Cardiac septum (tissue), 1 donor: ENCODE data around the gene GAS7. TPM values are rescaled to one million over a fixed set of nuclear protein-coding genes. Genes with fewer than 3 reads are reported as not detected.

Experiments used
- DNase-seq: peaks from one replicate; pipeline ENCODE4 v3.0.0-alpha.2; 2020; ENCODE audit warnings: low spot score
- intact Hi-C: fragments of 100-400 bp; cut with DNase I; formaldehyde crosslinking; loops from one replicate; pipeline ENCODE4 v1.14.0; 2022
- total RNA-seq: library from RNA; stranded (reverse); fragmentation: NEBNext Ultra II Directional; extraction: Animal tissue kit (Norgen Biotek cat#: 25700); gene quantifications from one replicate; pipeline ENCODE4 v1.2.1, GENCODE V29; 2021
- donor health status: DM: no; HTN: no; CAD: no.

The GAS7 gene
- total RNA-seq, 1 donor from 2014 or later: 75.9 TPM

DNA sequence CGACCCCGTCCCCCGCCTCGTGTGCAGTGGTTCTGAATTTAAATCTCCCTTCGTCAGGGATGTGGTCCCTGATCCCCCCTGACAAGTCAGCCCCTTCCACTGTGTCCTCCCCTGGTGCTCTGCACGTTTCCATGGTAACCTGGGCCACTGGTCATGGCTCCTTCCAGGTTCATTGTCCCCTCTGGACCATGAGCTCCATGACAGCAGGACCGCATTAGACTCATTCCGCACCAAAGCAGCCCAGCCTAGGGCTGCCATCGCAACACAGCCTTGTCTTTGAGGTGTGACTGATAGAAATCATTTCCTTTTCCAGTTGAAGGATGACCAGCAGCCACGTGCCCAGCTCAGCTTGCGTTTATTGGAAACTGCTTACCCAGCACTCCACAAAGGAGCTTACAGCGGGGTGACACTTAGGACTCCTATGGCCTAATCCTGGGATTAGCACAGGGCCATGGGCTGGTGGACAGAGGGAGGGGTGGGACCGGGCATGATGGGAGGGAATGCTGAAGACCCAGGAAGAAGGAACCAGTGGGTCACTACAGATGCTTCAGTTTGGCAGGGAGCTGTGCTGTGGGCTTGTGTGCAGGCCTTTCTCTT, 300.9 kb downstream of the GAS7 start:
- intact Hi-C loops: no loop called here
- DNase-seq: no peak

DNA sequence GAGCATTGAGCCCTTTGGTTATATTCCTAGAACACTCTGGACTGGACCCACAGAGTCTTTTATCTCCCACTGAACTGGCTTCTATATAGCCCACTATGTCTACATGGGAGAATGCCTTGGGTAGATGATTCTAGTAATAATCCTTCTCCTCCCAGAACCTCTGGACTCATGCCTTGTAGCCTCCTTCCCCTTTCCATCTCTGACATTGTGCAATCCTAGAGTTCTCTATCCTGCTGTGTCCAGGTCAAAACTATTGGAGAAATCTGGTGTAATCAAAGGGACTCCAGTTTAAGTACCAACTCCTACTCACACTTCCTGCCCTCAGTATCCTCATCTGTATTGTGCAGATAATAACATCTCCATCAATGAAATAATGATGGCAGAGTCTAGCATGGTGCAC, 302.5 kb downstream of the GAS7 start:
- no peak for DNase-seq
- intact Hi-C loops: no loop called here

DNA sequence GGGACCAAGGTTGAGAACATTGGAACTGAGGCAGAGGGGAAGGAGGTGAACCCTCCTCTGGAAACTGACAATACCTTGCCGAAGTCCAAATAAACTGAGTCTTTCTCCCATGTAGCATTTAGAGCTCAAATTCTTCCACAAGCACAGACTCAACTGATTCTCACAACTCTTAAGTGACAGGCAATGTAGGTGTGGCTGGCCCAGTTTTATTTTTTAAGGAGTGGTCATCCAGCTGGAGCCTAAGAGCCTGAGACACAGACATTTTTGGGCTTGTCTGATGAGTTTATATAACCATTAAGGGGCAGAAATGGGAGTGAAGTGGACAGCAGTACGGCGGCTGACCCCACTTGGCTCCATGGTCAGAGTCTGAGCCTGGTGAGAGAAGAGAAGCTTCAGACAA, 304.2 kb downstream of the GAS7 start:
- intact Hi-C loops: no loop called here

DNA sequence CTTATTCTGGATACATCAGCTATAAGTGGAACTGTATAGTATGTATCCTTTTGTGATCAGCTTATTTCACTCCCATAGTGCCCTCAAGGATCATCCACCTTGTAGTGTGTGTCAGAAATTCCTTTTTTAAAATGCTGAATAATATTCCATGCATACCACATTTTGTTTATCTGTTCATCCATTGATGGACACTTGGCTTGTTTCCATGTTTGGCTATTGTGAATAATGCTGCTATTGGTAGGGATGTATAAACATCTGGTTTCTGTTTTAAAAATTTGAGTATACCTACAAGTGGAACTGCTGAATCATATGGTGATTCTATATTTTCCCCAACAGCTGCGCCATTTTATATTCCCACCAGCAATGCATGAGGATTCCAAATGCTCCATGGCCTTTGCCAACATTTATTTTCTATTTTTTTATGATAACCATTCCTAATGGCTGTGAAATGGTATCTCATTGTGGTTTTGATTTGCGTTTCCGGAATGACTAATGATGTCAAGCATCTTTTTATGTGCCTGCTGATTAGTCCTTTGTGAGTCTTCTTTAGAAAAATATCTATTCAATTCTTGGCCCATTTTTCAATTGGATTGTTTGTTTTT, 304.9 kb downstream of the GAS7 start:
- intact Hi-C loops: no loop called here

More for the DNA sequence above, 304.2 kb downstream of the GAS7 start:
- no peak for DNase-seq

DNA sequence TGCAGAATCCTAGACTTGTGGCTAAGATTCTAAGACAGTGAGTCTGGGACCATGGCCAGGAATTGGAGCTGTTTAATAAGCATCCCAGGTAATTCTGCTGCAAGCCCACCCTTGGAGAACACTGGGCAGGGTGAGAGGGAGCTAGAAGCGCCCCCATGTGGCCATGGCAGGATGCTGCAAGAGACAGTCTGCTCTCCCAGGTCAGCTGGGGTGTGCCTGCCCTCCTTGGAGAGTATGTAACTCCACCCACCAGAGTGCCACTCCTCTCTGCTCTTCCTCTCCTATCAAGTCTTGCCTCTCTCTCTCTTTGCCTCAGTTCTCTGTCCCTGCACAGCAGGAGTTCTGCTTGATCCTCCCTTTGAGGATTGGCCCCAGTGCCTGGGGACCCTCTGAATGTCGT, 308.3 kb downstream of the GAS7 start:
- no peak for DNase-seq
- intact Hi-C loops: no loop called here

More for the DNA sequence above, 304.9 kb downstream of the GAS7 start:
- no peak for DNase-seq

DNA sequence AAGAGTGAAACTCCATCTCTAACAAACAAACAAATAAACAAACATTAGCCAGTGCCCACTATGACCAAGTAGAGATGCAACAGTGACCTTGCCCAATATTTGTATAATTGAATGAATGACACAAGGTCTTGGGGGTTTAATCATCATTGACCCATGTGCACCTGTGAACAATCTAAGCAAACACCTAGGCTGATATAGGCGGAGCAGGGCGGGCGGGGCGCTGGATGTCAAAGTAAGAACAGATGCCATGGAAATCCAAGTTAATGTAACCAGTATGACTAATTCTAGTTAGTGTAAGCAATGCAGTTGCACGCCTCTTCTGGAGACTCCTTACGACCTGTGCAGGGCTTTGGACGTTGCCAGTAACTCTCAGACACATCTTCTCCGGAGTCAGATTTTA, 310.9 kb downstream of the GAS7 start:
- no peak for DNase-seq
- intact Hi-C loops: loop anchor here (5.0 kb wide), 1 partner anchor 160 kb away; no protein-coding TSS in a partner anchor

DNA sequence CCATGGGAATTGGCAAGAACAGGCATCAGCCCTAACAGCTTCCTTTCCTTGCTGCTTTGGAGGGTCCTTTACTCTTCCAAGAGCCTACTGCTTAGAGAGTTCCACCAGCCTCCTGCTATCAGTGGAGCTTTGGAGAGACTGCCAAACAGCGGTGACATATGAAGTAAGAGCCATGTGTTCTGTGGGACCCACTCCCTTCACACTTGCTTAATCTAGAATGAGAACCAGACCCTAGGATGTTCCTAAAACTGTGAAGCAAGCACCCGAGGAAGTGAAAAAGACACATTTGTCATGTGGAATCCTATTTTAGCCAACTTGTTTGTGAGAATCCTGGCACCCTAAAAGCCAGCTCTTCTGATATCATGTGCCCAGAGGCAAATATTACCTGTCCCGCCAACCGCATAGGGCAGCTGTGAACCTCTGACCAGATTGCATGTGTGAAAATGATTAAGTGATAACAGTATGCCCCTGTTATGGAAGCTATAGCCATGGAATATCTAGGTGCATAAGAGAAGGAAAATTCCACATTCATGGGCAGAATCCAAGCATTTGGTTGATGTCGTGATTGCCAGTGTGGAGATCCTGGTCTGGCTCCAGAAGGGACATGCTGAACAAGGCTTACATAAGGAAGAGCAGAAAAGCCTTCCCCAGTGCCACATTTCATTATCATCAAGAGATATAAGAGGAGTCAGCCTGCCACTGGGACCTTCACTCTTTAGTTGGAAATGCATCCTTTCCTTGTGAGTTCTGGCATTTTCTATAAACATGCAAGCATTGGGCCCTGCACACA, 312.1 kb downstream of the GAS7 start:
- intact Hi-C loops: loop anchor here (5.0 kb wide), 1 partner anchor 159 kb away; no protein-coding TSS in a partner anchor
- DNase-seq: no peak

DNA sequence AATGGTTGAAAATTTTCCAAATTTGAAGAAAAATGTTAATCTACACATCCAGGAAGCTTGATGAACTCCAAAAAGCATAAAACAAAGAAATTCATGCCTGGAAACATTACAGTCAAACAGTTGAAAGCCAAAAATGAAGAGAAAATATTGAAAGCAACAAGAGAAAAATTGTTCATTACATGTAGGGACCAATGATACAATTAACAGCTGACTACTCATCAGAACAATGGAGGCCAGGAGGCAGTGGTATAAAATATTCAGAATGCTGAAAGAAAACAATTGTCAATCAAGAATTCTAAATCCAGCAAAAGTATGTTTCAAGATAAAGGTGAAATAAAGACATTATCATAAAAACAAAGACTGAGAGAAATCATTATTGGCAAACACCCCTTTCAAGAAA, 315.0 kb downstream of the GAS7 start:
- DNase-seq: no peak
- intact Hi-C loops: no loop called here

DNA sequence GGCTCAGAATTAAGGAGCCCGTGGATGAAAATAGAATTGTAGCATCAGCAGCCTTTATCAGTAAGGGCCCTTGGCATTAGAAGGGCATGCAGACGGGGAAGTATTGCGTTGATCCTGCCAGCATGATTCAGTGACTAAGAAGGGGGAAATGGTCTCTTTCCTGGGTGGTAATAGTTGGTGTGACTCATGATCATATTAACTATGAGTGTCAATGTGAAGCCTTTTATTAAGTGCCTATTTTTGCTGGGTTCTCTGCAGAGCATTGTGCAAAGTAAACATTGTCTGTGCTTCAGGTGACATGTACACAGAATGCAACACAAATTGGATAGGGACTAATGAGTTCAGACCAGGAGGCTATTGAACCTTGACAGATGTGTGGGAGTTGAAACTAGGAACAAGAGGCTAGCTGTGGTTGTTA, 317.8 kb downstream of the GAS7 start:
- intact Hi-C loops: no loop called here
- DNase-seq: no peak

DNA sequence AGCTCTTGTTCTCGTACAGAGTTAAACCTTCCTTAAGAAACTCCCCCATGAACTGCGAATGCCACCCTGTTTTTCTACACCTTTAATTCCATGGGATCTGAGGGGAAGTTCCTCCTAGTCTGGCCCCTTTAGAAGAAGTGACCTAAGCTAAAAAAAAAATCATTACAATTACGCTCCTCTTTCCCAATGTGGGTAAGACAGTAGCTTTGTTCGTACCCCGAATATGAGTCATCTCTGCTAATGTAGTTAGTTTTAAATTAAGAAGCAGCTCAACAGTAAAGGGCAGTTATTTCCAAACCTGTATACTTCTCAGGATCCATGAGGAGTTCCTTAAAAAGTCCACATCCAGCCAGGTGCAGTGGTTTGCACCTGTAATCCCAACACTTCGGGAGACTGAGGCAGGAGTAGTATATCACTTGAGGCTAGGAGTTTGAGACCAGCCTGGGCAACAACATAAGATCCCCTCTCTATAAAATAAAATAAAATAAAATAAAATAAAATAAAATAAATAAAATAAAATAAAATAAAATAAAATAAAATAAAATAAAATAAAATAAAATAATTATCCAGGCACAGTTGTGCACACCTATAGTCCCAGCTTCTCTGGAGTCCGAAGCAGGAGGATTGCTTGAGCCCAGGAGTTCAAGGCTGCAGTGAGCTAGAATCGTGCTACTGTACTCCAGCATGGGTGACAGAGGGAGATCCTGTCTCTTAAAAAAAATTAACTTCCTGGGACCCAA, 319.4 kb downstream of the GAS7 start:
- intact Hi-C loops: no loop called here
- no peak for DNase-seq

DNA sequence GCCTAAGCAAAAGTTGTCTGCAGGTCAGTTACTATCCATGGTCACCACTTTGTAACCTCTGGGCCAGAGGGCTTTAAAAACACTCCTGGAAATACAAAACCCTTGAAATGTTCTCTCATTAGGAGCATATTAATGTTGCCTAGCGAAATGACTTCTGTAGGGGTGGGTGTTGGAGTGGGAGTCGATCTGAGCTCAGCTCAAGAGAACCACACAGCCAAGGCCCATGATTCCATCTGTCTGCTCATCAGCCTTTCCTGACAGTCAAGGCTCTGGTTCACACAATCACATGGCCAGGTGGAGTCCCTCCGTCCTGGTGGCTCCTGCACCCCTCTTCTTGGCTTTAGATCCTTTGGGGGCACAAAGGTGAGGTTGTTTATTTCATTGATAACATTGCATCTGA, 320.1 kb downstream of the GAS7 start:
- DNase-seq: no peak
- intact Hi-C loops: no loop called here

DNA sequence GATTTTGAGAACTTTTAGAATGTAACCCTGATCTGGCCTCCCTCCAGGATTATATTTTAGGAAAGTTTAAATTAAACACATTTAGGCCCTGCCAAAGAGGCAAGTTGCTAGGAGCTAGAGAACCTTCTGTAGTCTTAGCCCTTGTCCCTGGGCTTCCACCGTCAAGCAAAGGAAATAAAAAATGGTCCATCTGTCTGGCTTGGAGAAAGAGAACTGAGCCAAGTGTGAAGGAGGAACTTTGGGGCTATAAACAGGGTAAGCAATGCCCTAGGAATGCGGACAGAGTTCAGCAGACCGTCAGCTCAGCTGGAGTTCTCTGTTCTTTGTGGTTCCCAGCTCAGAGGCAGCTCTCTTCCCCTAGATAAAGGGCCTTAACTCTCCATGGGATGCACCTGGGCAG, 323.0 kb downstream of the GAS7 start:
- DNase-seq: no peak
- intact Hi-C loops: no loop called here

DNA sequence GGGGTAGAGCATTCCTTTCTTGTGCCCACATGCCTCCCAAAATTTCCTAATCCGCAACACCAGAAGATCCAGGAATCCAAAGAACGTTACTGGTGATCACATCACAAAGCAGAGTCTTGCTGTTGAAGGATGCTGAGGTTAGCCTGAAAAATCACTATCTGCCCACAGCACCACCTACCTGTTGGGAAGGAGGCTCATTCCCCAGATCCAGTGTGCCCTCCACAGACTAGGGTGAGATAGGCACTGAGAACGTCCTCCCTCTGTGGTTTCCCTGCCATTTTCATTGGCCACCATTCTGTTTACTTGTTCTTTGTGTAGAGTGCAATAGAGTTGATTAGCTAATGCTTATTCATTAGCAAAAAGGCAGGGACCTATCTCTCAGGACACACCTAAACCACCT, 323.7 kb downstream of the GAS7 start:
- intact Hi-C loops: no loop called here
- no peak for DNase-seq

DNA sequence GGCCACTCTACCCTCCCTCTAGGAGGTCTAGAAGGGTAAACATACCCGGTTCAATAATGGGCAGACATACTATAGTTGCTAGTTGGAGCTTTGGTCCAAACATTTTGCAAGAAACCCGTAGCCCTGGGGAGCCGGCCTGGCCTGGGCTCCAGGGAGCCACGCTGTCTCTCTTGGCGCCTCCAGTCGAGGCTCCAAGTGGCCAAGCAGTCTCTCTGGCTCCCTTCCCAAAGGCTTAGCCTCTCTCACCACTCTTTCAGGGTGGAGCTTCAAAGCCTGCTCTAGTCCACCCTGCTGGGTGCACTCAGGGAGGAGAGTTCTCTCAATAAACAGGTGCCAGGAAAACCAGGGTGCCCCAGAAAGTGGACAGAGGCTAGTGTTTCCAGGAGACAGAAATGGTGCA, 325.6 kb downstream of the GAS7 start:
- intact Hi-C loops: no loop called here
- DNase-seq: no peak

DNA sequence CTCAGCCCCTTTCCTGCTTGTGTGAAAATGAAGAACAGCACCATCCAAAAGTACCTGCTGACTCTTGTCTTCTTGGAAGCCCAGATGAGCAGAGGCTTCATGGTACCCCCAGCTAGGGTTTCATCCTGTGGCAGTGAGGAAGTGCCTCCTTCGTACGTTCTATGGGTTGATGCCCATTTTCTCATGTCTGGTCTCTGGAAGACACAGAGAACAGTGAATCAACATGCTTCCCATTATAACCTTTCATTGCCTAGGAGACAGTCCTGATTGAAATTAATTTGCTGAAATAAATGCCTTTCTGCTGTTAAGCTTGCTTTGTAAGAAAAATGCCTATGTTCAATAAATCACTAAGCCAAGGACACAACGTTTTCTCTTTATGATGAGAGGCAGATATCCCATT, 329.9 kb downstream of the GAS7 start:
- intact Hi-C loops: no loop called here
- no peak for DNase-seq

DNA sequence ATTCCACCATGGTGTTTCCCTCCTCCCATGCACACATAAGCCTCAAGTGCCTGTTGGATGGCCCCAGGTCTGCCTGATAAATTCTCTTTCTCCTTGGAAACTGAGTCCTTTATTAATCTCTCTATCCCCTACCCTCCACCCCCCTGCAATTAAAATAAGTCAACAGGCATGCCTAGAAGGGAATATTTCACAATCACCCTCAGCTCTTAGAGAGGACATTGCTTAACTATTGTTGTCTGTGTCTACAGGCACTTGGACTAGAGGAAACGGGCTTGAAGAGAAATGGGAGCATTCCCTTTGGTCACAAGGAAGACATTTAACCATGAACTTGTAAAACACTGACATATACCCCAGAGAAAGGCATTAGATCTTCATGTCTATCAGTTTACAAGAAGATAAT, 332.8 kb downstream of the GAS7 start:
- no peak for DNase-seq
- intact Hi-C loops: no loop called here

DNA sequence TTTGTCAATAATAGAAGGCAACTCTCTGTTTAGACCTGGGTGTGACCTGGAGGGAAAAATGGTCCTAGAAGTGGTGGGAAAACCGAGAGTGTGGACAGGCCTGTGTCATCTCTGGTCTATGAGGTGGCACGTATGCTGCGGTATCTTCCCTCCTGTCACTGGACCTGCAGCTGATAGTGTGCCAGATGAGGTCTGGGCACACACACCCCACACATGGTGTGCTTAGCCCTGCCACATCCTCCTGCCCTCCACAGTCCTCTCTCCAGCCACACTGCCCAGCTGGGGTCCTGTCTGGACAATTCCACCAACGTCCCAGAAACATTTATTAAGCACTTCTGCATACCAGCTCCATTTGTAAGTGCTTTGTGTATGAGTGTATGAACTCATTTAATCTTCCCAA, 335.5 kb downstream of the GAS7 start:
- intact Hi-C loops: no loop called here
- no peak for DNase-seq

DNA sequence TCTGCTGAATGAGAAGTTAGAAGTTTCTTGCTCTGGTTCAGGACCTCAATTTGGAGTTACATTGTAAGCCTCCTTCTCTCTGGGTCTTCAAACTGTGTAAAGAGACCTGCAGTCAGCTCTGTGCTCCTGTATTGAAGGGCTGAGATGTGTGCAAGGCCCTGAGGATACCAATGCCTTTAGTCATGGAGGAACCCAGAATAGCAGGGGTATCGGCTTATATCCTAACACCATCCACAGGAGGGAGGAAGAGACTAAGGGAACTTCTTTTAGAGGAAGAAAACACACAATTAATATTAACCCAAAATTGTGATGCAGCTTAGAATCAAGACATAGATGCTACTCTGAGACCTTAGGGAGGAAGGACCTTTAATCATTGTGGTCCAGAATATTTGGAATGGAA, 336.2 kb downstream of the GAS7 start:
- intact Hi-C loops: no loop called here
- DNase-seq: no peak

DNA sequence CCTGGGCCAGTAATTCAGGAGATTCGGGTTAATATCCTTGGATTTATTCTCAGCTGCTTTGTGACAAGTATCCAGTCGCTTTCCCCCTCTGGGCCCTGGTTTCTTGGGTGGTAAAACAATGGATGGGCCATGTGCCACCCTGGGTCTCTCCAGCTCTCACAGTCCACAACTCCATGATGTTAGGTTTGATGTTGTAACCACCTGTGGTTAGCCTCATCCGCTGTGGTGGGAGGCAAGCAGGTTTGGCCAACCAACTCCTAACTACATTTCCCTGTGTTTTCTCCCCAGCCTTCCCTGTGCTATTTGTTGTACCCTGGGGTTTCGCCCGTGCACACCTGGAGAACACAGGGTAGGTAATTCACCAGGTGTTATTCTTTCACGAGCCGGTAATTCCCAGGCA, 337.6 kb downstream of the GAS7 start:
- intact Hi-C loops: no loop called here
- DNase-seq: no peak
